Subcutaneous adipose tissue (tissue), 4 donors: ENCODE results near the gene TMEM30A. TPM values are rescaled to one million over a fixed set of nuclear protein-coding genes. Genes with fewer than 3 reads are reported as not detected.

ENCODE experiments used
- total RNA-seq, 4 donors: library from RNA; depleted of rRNA; stranded (reverse); fragments of >200 nt; gene quantifications; one replicate each; pipeline ENCODE4 v1.1.0, GENCODE V29; 2016
- TF ChIP-seq, protein P1 (sequence below): fragments of 450-650 bp; IDR thresholded peaks from one replicate; pipeline ENCODE4 v1.5.1; 2016; ENCODE audit warnings: low read depth, mild to moderate bottlenecking, control low read depth, antibody characterized with exemption, moderate library complexity

Gene TMEM30A
- total RNA-seq, 4 donors from 2014 or later = 50.7 to 95.2 (median 89.2) TPM

DNA sequence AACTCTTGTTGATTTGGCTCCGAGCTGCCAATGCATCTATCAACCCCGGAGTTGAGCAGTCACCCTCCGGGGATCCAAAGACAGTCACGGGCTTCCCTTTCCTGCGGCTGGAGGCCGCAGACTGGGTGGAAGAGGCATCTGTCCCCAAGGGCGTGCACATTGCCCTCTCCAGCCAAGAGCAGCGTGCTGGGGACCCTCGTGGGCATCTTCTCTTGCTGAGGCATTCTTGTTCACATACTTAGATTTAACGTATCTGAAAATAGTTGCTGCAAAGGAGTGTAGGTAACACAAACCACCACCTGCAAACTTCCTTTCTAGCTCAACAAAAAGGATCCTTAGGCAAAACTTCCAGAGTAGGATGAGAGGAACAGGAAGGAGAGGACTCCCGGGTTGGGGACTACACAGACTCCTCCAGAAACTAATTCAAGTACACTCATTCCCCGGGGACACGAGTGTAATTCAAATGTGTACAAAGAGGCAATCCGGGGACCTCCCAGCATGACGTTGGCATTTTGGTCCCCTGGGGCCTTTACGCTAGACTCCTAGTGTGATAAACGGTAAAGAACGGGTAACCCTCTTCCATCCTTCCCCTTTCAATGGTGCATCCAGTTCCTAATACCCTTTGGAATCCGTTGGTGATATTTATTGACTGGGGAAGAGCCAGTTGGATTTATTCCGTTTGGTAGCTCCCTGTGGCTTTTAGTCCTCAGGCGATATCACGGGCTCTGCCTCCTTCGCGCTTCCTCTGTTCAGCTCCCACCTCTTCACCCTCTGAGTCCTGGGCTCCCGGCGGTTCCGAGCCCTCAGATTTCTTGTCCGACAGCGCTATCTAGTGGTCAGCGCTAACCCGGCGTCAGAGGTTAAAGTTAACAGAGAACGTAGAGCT lies 76.1 kb downstream of the TMEM30A start:
- TF ChIP-seq, protein P1, sequence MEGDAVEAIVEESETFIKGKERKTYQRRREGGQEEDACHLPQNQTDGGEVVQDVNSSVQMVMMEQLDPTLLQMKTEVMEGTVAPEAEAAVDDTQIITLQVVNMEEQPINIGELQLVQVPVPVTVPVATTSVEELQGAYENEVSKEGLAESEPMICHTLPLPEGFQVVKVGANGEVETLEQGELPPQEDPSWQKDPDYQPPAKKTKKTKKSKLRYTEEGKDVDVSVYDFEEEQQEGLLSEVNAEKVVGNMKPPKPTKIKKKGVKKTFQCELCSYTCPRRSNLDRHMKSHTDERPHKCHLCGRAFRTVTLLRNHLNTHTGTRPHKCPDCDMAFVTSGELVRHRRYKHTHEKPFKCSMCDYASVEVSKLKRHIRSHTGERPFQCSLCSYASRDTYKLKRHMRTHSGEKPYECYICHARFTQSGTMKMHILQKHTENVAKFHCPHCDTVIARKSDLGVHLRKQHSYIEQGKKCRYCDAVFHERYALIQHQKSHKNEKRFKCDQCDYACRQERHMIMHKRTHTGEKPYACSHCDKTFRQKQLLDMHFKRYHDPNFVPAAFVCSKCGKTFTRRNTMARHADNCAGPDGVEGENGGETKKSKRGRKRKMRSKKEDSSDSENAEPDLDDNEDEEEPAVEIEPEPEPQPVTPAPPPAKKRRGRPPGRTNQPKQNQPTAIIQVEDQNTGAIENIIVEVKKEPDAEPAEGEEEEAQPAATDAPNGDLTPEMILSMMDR = no peak

DNA sequence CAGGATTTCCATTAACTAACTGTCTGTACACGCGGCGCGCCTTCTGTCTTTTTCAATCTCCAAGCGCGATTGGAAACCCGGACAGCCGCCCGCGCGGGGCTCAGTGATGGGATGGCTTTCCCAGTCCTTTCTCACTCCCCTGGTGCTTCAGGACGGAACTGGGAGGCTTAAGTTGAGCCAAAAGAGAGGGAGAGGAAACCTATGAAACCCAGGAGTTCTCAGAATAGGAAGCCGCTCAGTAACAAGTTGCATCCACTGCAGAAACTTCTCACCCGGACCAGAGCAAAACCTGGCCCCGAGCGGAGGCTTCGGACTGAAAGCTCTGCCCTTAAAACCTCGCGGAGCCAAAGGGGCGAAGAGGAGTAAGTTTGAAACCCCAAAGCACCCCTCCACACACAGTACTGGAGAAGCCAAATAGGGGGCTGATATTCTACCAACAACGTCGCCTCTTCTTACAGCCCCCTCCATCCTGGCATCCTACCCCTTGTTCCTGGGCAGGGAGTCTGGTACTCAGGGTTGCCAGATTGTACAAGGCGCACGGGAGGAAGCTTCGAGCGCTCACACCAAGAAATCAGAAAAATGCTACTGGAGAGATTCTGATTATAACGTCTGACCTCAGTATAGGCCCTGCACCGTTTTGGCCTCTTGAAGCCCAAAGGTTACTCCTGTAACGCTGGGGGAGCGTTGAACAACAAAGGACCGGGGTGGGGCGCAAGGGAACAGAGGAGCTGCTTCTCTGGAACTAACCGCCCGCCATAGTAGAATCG lies 77.8 kb downstream of the TMEM30A start:
- TF ChIP-seq, protein P1 = no peak

DNA sequence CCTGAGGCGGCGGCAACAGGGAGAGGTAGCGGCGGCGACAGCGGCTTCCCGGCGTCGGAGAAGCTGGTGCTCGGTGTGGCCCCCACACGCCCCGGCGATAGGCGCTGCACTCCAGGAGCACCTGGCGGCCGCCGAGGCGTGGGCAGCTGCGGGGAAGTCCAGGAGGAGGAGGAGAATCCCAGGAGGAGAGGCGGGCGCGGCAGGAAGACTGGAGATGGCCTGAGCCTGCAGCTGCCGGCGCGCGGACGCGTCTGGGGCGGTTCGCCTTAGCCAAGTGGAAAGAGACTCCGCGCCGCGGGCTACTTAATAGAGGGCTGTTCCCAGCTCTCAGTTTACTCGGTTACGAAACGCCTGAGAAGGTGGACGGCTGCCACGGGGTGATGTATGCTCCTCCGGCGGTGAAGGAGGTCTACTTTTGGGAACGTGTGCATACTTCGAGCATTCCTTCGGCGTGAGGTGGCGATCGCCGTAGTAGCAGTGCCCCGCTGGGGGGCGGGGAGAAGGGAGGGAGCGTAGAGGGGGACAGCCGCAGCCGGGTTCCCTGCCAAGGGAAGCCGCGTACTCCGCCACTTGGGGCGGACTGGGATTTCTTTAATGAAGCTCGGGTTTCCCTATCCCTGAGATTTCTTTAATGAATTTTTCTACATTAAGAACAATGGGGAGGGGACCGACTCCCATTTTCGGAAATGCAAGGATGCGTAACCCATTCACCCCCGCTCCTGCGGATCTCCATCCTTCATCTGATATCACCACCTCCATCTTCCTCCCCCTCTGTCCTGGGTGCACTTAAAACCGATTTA lies 78.6 kb downstream of the TMEM30A start, which contains the start of gene COL12A1:
TSS of gene COL12A1 (minus strand) at position 278 of the 800 bp plus-strand sequence. CDS start 3,261 bp downstream, outside the sequence.
- TF ChIP-seq, protein P1 = no peak

DNA sequence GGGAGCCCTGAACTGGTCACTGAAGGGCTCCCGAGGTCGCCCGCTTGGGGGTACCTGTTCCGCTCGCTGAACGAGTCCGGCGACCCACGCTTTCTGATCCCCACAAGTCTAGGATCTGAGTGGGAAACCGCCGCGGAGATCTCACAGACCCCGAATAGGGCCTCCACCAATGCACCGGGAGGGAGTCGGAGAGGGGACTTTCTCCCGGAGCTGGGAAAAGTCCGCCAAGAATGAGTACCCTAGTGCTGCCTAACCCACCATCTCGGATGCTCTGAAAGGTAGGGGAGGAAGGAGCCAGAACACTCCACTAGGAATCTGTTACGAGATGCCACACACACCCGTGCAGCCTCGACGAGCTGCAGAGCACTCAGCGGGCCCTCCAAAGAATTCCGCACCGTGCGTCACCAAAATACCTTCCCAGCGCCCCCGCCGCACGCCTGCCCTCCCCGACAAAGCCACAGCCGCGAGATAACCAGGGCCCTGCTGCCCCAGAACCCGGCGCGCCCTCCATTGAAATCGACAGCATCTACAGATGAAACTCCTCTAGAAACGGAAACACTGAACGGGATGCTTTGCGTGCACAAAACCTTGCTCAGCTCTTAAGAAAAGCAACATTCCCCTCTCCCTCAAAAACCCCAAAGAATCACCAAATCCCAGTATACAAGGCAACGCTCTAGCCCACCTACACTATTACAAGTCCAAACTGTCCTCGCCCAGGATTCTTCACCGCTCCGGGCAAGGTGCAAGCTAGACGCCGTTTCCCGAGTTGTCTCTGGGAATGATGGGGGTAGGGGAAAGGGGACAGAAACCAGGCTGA lies 79.4 kb downstream of the TMEM30A start:
- TF ChIP-seq, protein P1 = no peak

DNA sequence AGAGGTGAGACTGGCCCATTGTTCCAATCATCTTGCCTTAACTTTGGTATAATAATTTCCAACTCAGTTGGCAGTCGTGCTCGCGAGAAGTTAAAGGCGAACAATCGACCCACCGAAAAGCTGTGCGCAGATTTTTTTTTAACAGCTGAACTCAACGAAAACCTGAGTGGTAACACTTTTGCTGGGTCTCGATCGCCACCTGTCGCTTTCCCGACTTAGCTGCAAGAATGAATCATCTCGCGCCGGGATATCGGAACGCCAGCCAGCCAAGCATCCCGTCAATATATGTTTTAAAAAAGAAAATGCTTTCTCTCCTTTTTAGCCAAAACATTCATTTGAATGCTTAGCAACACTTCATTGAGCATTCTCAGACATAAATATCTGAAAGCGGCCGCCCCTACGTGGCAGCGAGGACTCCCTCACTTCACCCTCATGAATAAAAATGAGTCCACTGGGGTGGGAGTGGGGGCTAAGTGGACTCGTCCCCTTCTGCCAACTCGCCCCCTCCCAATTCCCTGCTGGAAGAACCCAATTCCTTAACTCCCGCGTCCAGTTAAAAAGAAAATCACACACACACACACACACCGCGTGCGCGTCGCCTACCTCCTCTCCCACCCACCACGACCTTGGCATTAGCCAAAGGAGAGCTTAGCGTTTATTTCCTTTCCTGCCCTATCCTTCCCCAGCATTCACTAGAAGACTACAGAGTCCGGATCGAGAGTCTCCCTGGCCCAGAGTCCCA lies 80.2 kb downstream of the TMEM30A start:
- TF ChIP-seq, protein P1 = no peak

DNA sequence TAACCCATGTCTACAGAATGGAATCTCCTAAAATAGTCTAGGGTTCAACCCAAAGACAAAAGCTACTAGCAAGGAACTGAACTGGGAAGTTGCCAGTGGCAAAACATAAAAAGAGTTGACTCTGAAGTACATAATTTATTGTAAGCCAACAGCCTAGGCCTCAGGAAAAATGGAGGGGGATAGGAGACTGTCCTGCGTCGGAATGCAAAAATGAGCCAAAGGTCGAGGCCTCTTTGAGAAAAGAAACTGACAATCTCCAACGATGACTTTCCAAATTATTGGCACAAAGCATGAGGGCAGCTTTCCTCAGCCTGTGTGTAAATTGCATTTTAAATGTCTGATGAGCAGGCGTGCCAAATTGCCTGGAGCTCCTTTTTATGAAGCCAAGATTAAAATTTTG lies 80.9 kb downstream of the TMEM30A start:
- TF ChIP-seq, protein P1 = no peak
